Measurements from ENCODE around the gene CA5A. TPM values are rescaled to one million over a fixed set of nuclear protein-coding genes. Genes with fewer than 3 reads are reported as not detected.
A peak's percentile ranks its signal among the peaks of the same experiment; 100 is the strongest.
"Not testable (repeated sequence)": the region's sequence is repeated elsewhere in the genome, so short reads cannot be mapped to it uniquely, and the experiment has no call there.

The CA5A gene
- total RNA-seq, 2 experiments from 2014 or later, result not detected

DNA sequence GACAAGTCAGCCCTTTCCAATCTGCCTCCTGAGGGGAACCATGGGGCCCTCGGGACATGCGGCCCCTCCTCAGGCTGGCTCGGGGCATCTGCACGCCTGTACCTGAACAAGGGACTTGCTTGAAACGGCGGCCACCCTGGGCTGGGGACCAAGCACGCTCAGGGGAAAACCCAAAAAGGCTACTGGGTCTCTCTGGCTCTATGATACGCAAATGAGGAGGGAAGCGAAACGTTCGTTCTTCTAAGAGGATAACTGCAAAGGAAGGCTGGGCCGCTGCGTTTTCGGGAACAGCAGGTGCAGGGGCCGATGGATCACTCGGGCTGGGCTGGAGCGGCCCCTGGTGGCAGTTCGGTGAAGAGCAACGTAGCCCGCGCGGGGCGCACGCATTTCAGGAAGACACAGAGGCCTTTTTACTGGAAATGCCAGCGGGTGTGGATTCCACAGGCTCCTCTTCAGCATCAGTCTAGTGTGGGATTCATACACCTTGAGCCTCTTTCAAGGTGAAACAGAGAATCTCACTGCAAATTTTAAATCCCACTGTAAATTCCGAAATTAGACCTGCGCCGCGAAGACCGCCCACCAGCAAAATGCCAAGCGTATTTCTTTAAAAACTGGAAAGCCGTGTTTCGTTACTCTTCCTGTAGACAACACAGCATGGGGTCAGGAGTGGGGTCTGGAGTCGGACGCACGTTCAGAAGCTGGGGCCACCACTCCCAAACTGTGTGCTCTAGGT lies 27.0 kb downstream of the CA5A start:
- POLR2A ChIA-PET; H3K9me3 Mint-ChIP-seq (ENCODE audit: low read depth); H3K36me3 Mint-ChIP-seq (ENCODE audit: low read depth); H3K27me3 Mint-ChIP-seq: not testable (repeated sequence)
- ATAC-seq (peak; percentile 93), DNase-seq (peak; percentile 93)
- H3K27ac Mint-ChIP-seq, result peak overlapping the region; percentile 84
- H3K4me1 Mint-ChIP-seq, result peaks cover 13% of the 10 kb centered on the region
- intact Hi-C loops (cut with DNase I, micrococcal nuclease), result loop anchor here (1.0 to 2.0 kb wide), 7 partner anchors 14 to 130 kb away; no protein-coding TSS in a partner anchor
- CTCF ChIA-PET, result interaction anchor here (0.9 to 4.0 kb wide), 12 partner anchors 10 to 130 kb away, joined by 3 to 25 read pairs (median 5); no protein-coding TSS in a partner anchor
- H3K4me3 Mint-ChIP-seq, result peak overlapping the region; percentile 34

DNA sequence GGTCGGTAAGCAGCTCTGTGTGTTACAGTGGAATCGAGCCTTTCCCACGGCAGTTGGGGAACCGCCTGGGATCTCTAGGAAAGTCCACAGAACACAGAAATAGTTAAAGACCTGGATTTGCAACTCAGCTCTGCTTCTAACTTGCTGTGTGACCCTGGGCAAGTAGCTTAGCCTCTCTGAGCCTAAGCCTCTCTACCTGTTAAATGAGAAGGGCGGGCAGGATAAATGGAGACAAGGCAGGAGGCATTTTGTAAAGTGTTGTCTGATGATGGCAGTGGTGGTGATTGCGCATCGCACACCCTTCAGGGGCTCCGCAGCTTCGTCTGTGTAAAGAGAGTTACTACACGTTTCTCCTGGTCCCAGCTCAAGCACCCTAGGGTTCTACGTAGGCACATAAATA lies 28.2 kb downstream of the CA5A start:
- not testable (repeated sequence) for H3K9me3 Mint-ChIP-seq (ENCODE audit: low read depth); H3K27me3 Mint-ChIP-seq; H3K27ac Mint-ChIP-seq; DNase-seq; H3K4me3 Mint-ChIP-seq; H3K36me3 Mint-ChIP-seq (ENCODE audit: low read depth); ATAC-seq
- ChIA-PET CTCF (interaction anchor here (0.7 to 4.2 kb wide), 8 partner anchors 8 to 129 kb away, joined by 3 to 18 read pairs (median 7); no protein-coding TSS in a partner anchor), POLR2A (interaction anchor here (1.2 kb wide), 1 partner anchor 13 kb away, joined by 9 read pairs; no protein-coding TSS in a partner anchor)
- H3K4me1 Mint-ChIP-seq, result peaks cover 22% of the 10 kb centered on the region
- intact Hi-C loops (cut with DNase I, micrococcal nuclease), result loop anchor here in 1 of 2 experiments (2.0 kb wide), 1 partner anchor 13 kb away; no protein-coding TSS in a partner anchor

DNA sequence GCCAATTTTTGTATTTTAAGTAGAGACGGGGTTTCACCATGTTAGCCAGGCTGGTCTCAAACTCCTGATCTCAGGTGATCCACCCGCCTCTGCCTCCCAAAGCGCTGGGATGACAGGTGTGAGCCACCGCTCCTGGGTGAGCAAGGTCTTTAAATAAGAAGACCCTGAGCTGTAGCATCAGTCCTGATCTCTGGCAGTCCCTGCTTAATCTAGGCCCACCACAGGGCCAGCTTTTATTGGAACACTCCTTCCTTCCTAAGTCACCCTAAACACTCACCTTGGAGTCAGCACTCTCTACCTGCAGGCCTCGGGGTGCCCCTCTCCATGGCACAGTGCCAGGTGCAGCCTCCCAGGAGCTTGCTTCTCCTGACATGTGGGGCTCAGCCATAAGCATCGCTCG lies 30.8 kb downstream of the CA5A start:
- H3K36me3 Mint-ChIP-seq (ENCODE audit: low read depth); H3K27me3 Mint-ChIP-seq; DNase-seq; ATAC-seq; H3K27ac Mint-ChIP-seq; H3K4me3 Mint-ChIP-seq; H3K9me3 Mint-ChIP-seq (ENCODE audit: low read depth); intact Hi-C loops (cut with DNase I, micrococcal nuclease): not testable (repeated sequence)
- ChIA-PET CTCF (interaction anchor here (0.6 to 4.2 kb wide), 6 partner anchors 34 to 142 kb away, joined by 3 to 18 read pairs (median 3); no protein-coding TSS in a partner anchor), POLR2A (interaction anchor here (1.2 kb wide), 1 partner anchor 30 kb away, joined by 10 read pairs; no protein-coding TSS in a partner anchor)
- H3K4me1 Mint-ChIP-seq, result peaks cover 30% of the 10 kb centered on the region

- H3K36me3 Mint-ChIP-seq (ENCODE audit: low read depth); ATAC-seq; intact Hi-C loops (cut with DNase I, micrococcal nuclease); DNase-seq; H3K9me3 Mint-ChIP-seq (ENCODE audit: low read depth); H3K27me3 Mint-ChIP-seq; POLR2A ChIA-PET; H3K27ac Mint-ChIP-seq; H3K4me3 Mint-ChIP-seq: not testable (repeated sequence)
- CTCF ChIA-PET, result interaction anchor here (0.6 to 4.2 kb wide), 4 partner anchors 33 to 141 kb away, joined by 3 to 18 read pairs (median 6); no protein-coding TSS in a partner anchor
- peaks cover 34% of the 10 kb centered on the region for H3K4me1 Mint-ChIP-seq
Measured at GRCh38 chr16:87904963-87905362, 31.4 kb downstream of the CA5A start.

GRCh38 chr16:87900489-87900888 lies 35.8 kb downstream of the CA5A start:
- ATAC-seq; POLR2A ChIA-PET; H3K36me3 Mint-ChIP-seq (ENCODE audit: low read depth); H3K27ac Mint-ChIP-seq; H3K4me3 Mint-ChIP-seq; H3K9me3 Mint-ChIP-seq (ENCODE audit: low read depth); intact Hi-C loops (cut with DNase I, micrococcal nuclease); DNase-seq; H3K27me3 Mint-ChIP-seq: not testable (repeated sequence)
- CTCF ChIA-PET, result interaction anchor here (1.0 to 3.2 kb wide), 5 partner anchors 8 to 51 kb away, joined by 4 to 10 read pairs (median 4); no protein-coding TSS in a partner anchor
- peaks cover 51% of the 10 kb centered on the region for H3K4me1 Mint-ChIP-seq

DNA sequence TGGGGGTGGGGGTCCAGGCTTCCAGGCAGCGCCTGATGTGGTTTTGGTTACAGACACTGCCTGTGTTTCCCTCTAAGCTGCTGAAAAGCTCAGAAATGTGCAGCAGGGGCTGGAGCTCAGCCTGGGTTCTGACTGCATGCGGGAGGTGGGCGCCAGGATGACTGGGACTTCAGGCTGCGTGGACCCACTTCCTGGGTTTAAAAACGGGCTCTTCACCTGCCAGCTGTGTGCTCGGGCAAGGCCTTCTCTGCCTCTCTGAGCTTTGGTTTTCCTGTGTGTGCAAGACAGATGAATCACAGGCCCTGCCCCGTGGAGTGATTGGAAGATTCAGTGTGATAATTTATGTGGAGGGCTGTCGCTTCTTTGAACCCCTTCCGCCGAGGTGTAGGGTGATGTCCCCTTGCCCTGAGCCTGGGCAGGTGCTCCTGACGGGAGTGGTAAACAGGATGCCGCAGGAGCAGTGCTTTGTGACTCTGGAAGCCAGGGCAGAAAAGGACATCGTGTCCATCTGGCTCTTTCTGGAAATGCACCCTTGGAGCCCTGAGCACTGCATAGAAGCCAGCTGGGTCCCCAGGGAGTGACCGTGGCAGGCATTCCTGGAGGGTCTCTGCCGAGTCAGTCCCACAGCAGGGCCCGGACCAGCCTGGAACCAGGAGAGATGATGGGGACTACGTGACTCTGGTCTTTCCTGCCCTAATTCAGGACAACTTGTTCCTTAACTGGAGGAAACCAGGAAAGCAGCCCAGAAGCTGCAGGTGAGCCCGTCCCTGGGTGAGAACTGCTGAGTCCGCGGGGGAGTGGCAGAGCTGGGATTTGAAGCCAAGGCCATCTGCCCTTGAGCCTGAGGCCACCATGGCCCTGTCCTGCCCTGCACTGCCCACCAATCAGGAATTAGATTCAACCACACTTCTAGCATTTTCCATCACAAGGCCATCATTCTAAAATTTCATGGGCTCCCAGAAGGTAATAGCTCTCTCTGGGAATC lies 38.5 kb downstream of the CA5A start:
- no peaks in the 10 kb centered on the region for H3K27me3 Mint-ChIP-seq
- peak; percentile 81 for DNase-seq
- no peaks in the 10 kb centered on the region for H3K9me3 Mint-ChIP-seq (ENCODE audit: low read depth)
- peaks cover 4% of the 10 kb centered on the region for H3K36me3 Mint-ChIP-seq (ENCODE audit: low read depth)
- peak overlapping the region; percentile 99 for H3K27ac Mint-ChIP-seq
- peak overlapping the region; percentile 73 for H3K4me3 Mint-ChIP-seq
- ATAC-seq, result peak; percentile 58
- H3K4me1 Mint-ChIP-seq, result peaks cover 63% of the 10 kb centered on the region
- ChIA-PET CTCF (interaction anchor here (1.0 to 5.5 kb wide), 5 partner anchors 12 to 119 kb away, joined by 3 to 64 read pairs (median 11); no protein-coding TSS in a partner anchor), POLR2A (interaction anchor here (0.7 to 3.2 kb wide), 4 partner anchors 28 to 43 kb away, joined by 3 to 46 read pairs (median 3); partner anchors contain the start of gene SLC7A5)
- intact Hi-C loops (cut with DNase I, micrococcal nuclease), result loop anchor here in 1 of 2 experiments (1.0 to 5.0 kb wide), 3 partner anchors 45 to 406 kb away; partner anchors contain the start of gene ZCCHC14

DNA sequence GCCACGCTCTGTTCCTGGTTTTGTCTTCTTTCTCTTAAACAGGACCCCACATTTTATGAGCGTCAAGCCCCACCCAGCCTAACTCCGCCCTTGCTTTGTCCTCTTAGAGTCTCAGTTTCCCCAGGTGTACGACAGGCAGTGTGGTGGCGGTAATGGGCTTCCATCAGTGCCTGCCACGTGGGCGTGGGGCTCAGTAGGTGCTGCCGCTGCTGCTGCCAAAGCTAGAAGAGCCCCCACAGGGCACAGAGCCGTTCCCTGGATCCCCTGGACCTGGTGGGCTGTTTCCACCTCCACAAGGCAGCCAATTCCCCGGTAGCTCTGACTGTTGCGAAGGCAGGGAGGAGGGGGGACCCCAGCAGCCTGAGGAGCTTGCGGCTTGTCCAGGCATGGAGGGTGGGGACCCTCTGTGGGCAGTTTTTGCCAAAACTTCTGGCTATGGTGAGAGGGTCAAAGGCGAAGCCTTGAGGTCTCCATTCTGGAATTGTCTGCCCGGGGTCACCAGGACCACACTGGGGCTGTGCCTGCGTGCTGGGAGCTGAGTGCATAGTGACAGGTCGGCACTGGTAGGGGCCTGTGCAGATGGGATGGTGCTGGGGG lies 39.3 kb downstream of the CA5A start:
- ChIA-PET CTCF (interaction anchor here (1.0 to 5.5 kb wide), 6 partner anchors 13 to 513 kb away, joined by 3 to 64 read pairs (median 9); partner anchors contain the start of gene FBXO31), POLR2A (interaction anchor here (0.6 to 3.2 kb wide), 4 partner anchors 22 to 42 kb away, joined by 3 to 46 read pairs (median 4); partner anchors contain the start of gene SLC7A5)
- not testable (repeated sequence) for ATAC-seq; H3K9me3 Mint-ChIP-seq (ENCODE audit: low read depth); H3K36me3 Mint-ChIP-seq (ENCODE audit: low read depth); H3K27me3 Mint-ChIP-seq
- Mint-ChIP-seq H3K27ac (peak overlapping the region; percentile 99), H3K4me3 (peak overlapping the region; percentile 73), H3K4me1 (peaks cover 56% of the 10 kb centered on the region)
- intact Hi-C loops (cut with DNase I, micrococcal nuclease), result loop anchor here in 1 of 2 experiments (1.0 to 5.0 kb wide), 3 partner anchors 44 to 405 kb away; partner anchors contain the start of gene ZCCHC14
- peak; percentile 25 for DNase-seq

- not testable (repeated sequence) for H3K27me3 Mint-ChIP-seq; H3K9me3 Mint-ChIP-seq (ENCODE audit: low read depth); H3K36me3 Mint-ChIP-seq (ENCODE audit: low read depth)
- Mint-ChIP-seq H3K4me3 (peak overlapping the region; percentile 73), H3K27ac (peak overlapping the region; percentile 99), H3K4me1 (peaks cover 56% of the 10 kb centered on the region)
- ATAC-seq (peak; percentile 3), DNase-seq (peak; percentile 48)
- ChIA-PET CTCF (interaction anchor here (0.6 to 5.5 kb wide), 12 partner anchors 13 to 512 kb away, joined by 3 to 64 read pairs (median 4); partner anchors contain the start of genes BANP and FBXO31), POLR2A (interaction anchor here (0.6 to 3.2 kb wide), 8 partner anchors 12 to 117 kb away, joined by 3 to 46 read pairs (median 8); partner anchors contain the start of gene SLC7A5)
- intact Hi-C loops (cut with DNase I, micrococcal nuclease), result loop anchor here in 1 of 2 experiments (5.0 kb wide), 2 partner anchors 86 to 404 kb away; partner anchors contain the start of gene ZCCHC14
Measured at GRCh38 chr16:87896176-87896890, 40.0 kb downstream of the CA5A start.

DNA sequence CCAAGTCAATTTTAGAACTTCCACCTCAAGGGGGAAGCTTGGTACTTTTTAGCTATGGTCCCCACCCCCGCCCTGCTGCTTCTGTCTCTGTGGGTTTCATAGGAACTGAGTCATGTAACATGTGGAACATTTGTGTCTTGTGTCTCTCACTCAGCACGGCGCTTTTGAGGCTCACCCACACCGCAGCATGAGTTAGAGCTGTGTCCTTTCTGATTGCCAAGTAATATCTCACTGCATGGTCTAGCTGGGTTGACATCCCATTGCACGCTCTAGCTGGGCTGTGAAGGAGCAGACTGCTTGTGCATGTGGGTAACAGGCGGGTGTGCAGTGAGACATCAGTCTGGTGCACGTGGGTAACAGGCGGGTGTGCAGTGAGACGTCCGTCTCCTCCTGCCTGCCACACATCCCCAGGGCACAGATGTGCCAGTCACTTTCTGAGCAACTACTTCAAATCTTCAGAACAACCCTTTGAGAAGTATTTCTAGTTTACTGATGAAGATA lies 40.6 kb downstream of the CA5A start:
- CTCF ChIA-PET, result interaction anchor here (0.6 to 5.5 kb wide), 12 partner anchors 14 to 512 kb away, joined by 3 to 64 read pairs (median 3); partner anchors contain the start of genes BANP and FBXO31
- H3K9me3 Mint-ChIP-seq (ENCODE audit: low read depth), result no peaks in the 10 kb centered on the region
- peak; percentile 91 for ATAC-seq
- intact Hi-C loops (cut with DNase I, micrococcal nuclease), result loop anchor here (1.0 to 5.0 kb wide), 9 partner anchors 13 to 503 kb away; partner anchors contain the start of genes BANP (in 1 of the 2), MAP1LC3B (in 1 of the 2) and ZCCHC14 (in 1 of the 2)
- peaks cover 56% of the 10 kb centered on the region for H3K4me1 Mint-ChIP-seq
- H3K4me3 Mint-ChIP-seq, result peak overlapping the region; percentile 44
- H3K36me3 Mint-ChIP-seq (ENCODE audit: low read depth), result peaks cover 4% of the 10 kb centered on the region
- no peaks in the 10 kb centered on the region for H3K27me3 Mint-ChIP-seq
- POLR2A ChIA-PET, result interaction anchor here (0.6 to 3.2 kb wide), 9 partner anchors 13 to 141 kb away, joined by 3 to 46 read pairs (median 7); partner anchors contain the start of gene SLC7A5
- DNase-seq, result peak; percentile 95
- H3K27ac Mint-ChIP-seq, result peak overlapping the region; percentile 99
